Measurements from ENCODE around the gene ADORA2B. TPM values are rescaled to one million over a fixed set of nuclear protein-coding genes. Genes with fewer than 3 reads are reported as not detected.
"Not testable (repeated sequence)": the region's sequence is repeated elsewhere in the genome, so short reads cannot be mapped to it uniquely, and the experiment has no call there.

The ADORA2B gene
- total and polyA plus RNA-seq, 2 experiments from 2014 or later = 3.3 to 7.9 TPM

DNA sequence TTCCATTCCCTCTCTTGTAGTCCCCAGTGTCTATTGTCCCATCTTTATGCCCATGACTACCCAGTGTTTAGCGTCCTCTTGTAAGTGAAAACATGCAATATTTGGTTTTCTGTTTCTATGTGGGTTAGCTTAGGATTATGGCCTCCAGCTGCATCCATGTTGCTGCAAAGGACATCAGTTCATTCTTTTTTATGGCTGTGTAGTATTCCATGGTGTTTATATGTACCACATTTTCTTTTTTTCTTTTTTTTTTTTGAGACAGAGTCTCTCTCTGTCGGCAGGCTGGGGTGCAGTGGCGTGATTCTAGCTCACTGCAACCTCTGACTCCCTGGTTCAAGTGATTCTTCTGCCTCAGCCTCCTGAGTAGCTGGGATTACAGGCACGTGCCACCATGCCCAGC lies 45.3 kb upstream of the ADORA2B start:
- not testable (repeated sequence) for H3K9me3 Mint-ChIP-seq; H3K4me2 ChIP-seq; H3K27ac Mint-ChIP-seq; H3K36me3 ChIP-seq (ENCODE audit: insufficient read depth); H2AFZ ChIP-seq; H3K4me3 ChIP-seq; H3K36me3 Mint-ChIP-seq (ENCODE audit: low read depth); H3K27me3 Mint-ChIP-seq (ENCODE audit: insufficient read depth, low read depth, poor library complexity); H4K20me1 ChIP-seq (replicated peaks; ENCODE audit: insufficient read depth); H3K27ac ChIP-seq (ENCODE audit: low read depth); H3K27me3 ChIP-seq (ENCODE audit: insufficient read depth); H3F3A ChIP-seq (replicated peaks; ENCODE audit: low read depth); H3K4me1 Mint-ChIP-seq; H3K79me2 ChIP-seq (replicated peaks; ENCODE audit: insufficient read depth); H3K9me2 ChIP-seq (ENCODE audit: insufficient read depth); ATAC-seq; DNase-seq (ENCODE audit: low spot score); H3K4me3 Mint-ChIP-seq; H3K4me1 ChIP-seq (ENCODE audit: insufficient read depth)

DNA sequence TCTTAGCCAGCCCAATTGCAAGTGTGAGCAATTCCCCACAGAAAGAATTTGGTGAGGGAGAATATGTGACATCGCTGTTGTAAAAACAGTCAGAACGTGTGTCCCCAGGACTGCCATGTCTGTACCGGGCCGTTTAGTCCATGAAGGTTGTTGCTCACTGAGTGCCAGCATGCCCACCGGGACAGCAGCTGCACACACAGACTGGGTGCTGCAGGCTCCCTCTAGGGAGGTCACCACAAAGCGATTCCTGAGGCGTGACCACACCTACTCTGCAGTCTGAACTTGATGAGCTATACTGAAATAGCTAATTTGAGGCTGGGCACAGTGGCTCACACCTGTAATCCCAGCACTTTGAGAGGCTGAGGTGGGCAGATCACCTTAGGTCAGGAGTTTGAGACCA lies 44.1 kb upstream of the ADORA2B start:
- no peaks in the 10 kb centered on the region for H3K36me3 ChIP-seq (ENCODE audit: insufficient read depth)
- H3K27ac ChIP-seq (ENCODE audit: low read depth) = no peak overlapping the region
- H3K27me3 ChIP-seq (ENCODE audit: insufficient read depth) = no peaks in the 10 kb centered on the region
- no peak overlapping the region for H3K4me3 ChIP-seq
- H3K4me1 ChIP-seq (ENCODE audit: insufficient read depth) = no peaks in the 10 kb centered on the region
- DNase-seq (ENCODE audit: low spot score) (no peak), ATAC-seq (no peak)
- no peaks in the 10 kb centered on the region for H3F3A ChIP-seq (replicated peaks; ENCODE audit: low read depth)
- no peaks in the 10 kb centered on the region for H3K36me3 Mint-ChIP-seq (ENCODE audit: low read depth)
- H3K4me1 Mint-ChIP-seq = no peaks in the 10 kb centered on the region
- no peaks in the 10 kb centered on the region for H3K9me3 Mint-ChIP-seq
- no peak overlapping the region for H2AFZ ChIP-seq
- H3K27ac Mint-ChIP-seq = no peak overlapping the region
- no peak overlapping the region for H3K4me2 ChIP-seq
- no peaks in the 10 kb centered on the region for H3K79me2 ChIP-seq (replicated peaks; ENCODE audit: insufficient read depth)
- no peaks in the 10 kb centered on the region for H3K27me3 Mint-ChIP-seq (ENCODE audit: insufficient read depth, low read depth, poor library complexity)
- no peaks in the 10 kb centered on the region for H3K9me2 ChIP-seq (ENCODE audit: insufficient read depth)
- no peaks in the 10 kb centered on the region for H4K20me1 ChIP-seq (replicated peaks; ENCODE audit: insufficient read depth)
- H3K4me3 Mint-ChIP-seq = no peak overlapping the region
- TF ChIP-seq EZH2phosphoT487 (IDR thresholded peaks at IDR 0.05; ENCODE audit: unreplicated experiment) = no peak
- TF ChIP-seq JUNB (IDR thresholded peaks at IDR 0.05; ENCODE audit: unreplicated experiment) = no peak
- TF ChIP-seq NANOG (IDR thresholded peaks at IDR 0.05; ENCODE audit: borderline replicate concordance) = no peak
- TF ChIP-seq, protein P1, sequence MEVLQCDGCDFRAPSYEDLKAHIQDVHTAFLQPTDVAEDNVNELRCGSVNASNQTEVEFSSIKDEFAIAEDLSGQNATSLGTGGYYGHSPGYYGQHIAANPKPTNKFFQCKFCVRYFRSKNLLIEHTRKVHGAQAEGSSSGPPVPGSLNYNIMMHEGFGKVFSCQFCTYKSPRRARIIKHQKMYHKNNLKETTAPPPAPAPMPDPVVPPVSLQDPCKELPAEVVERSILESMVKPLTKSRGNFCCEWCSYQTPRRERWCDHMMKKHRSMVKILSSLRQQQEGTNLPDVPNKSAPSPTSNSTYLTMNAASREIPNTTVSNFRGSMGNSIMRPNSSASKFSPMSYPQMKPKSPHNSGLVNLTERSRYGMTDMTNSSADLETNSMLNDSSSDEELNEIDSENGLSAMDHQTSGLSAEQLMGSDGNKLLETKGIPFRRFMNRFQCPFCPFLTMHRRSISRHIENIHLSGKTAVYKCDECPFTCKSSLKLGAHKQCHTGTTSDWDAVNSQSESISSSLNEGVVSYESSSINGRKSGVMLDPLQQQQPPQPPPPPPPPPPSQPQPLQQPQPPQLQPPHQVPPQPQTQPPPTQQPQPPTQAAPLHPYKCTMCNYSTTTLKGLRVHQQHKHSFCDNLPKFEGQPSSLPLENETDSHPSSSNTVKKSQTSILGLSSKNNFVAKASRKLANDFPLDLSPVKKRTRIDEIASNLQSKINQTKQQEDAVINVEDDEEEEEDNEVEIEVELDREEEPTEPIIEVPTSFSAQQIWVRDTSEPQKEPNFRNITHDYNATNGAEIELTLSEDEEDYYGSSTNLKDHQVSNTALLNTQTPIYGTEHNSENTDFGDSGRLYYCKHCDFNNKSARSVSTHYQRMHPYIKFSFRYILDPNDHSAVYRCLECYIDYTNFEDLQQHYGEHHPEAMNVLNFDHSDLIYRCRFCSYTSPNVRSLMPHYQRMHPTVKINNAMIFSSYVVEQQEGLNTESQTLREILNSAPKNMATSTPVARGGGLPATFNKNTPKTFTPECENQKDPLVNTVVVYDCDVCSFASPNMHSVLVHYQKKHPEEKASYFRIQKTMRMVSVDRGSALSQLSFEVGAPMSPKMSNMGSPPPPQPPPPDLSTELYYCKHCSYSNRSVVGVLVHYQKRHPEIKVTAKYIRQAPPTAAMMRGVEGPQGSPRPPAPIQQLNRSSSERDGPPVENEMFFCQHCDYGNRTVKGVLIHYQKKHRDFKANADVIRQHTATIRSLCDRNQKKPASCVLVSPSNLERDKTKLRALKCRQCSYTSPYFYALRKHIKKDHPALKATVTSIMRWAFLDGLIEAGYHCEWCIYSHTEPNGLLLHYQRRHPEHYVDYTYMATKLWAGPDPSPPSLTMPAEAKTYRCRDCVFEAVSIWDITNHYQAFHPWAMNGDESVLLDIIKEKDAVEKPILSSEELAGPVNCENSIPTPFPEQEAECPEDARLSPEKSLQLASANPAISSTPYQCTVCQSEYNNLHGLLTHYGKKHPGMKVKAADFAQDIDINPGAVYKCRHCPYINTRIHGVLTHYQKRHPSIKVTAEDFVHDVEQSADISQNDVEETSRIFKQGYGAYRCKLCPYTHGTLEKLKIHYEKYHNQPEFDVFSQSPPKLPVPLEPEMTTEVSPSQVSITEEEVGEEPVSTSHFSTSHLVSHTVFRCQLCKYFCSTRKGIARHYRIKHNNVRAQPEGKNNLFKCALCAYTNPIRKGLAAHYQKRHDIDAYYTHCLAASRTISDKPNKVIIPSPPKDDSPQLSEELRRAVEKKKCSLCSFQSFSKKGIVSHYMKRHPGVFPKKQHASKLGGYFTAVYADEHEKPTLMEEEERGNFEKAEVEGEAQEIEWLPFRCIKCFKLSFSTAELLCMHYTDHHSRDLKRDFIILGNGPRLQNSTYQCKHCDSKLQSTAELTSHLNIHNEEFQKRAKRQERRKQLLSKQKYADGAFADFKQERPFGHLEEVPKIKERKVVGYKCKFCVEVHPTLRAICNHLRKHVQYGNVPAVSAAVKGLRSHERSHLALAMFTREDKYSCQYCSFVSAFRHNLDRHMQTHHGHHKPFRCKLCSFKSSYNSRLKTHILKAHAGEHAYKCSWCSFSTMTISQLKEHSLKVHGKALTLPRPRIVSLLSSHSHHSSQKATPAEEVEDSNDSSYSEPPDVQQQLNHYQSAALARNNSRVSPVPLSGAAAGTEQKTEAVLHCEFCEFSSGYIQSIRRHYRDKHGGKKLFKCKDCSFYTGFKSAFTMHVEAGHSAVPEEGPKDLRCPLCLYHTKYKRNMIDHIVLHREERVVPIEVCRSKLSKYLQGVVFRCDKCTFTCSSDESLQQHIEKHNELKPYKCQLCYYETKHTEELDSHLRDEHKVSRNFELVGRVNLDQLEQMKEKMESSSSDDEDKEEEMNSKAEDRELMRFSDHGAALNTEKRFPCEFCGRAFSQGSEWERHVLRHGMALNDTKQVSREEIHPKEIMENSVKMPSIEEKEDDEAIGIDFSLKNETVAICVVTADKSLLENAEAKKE (CRISPR knock-in tag; IDR thresholded peaks at IDR 0.05) = no peak
- no peak for TF ChIP-seq CREB1 (CRISPR knock-in tag; IDR thresholded peaks at IDR 0.05; ENCODE audit: low read depth)
- no peak for TF ChIP-seq POLR2AphosphoS5 (IDR thresholded peaks at IDR 0.05; ENCODE audit: low read depth)
- no peak for TF ChIP-seq EZH2 (IDR thresholded peaks at IDR 0.05; ENCODE audit: low read depth, unreplicated experiment)
- TF ChIP-seq, protein P2, sequence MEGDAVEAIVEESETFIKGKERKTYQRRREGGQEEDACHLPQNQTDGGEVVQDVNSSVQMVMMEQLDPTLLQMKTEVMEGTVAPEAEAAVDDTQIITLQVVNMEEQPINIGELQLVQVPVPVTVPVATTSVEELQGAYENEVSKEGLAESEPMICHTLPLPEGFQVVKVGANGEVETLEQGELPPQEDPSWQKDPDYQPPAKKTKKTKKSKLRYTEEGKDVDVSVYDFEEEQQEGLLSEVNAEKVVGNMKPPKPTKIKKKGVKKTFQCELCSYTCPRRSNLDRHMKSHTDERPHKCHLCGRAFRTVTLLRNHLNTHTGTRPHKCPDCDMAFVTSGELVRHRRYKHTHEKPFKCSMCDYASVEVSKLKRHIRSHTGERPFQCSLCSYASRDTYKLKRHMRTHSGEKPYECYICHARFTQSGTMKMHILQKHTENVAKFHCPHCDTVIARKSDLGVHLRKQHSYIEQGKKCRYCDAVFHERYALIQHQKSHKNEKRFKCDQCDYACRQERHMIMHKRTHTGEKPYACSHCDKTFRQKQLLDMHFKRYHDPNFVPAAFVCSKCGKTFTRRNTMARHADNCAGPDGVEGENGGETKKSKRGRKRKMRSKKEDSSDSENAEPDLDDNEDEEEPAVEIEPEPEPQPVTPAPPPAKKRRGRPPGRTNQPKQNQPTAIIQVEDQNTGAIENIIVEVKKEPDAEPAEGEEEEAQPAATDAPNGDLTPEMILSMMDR (conservative IDR thresholded peaks at IDR 0.05; ENCODE audit: low read depth in 2 of 2) = no peak
- no peak for TF ChIP-seq ZNF114 (CRISPR knock-in tag; IDR thresholded peaks at IDR 0.05)
- TF ChIP-seq ZNF331 (CRISPR knock-in tag; IDR thresholded peaks at IDR 0.05; ENCODE audit: low read depth) = no peak
- TF ChIP-seq, protein P3, sequence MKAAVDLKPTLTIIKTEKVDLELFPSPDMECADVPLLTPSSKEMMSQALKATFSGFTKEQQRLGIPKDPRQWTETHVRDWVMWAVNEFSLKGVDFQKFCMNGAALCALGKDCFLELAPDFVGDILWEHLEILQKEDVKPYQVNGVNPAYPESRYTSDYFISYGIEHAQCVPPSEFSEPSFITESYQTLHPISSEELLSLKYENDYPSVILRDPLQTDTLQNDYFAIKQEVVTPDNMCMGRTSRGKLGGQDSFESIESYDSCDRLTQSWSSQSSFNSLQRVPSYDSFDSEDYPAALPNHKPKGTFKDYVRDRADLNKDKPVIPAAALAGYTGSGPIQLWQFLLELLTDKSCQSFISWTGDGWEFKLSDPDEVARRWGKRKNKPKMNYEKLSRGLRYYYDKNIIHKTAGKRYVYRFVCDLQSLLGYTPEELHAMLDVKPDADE (IDR thresholded peaks at IDR 0.05) = no peak
- TF ChIP-seq STAT1 (IDR thresholded peaks at IDR 0.05; ENCODE audit: unreplicated experiment) = no peak
